Subcutaneous adipose tissue (tissue), 4 donors: ENCODE measurements around the gene C16orf95. TPM values are rescaled to one million over a fixed set of nuclear protein-coding genes. Genes with fewer than 3 reads are reported as not detected.

Experiments used
- total RNA-seq, 4 donors: library from RNA; depleted of rRNA; stranded (reverse); fragments of >200 nt; gene quantifications; one replicate each; pipeline ENCODE4 v1.1.0, GENCODE V29; 2016
- TF ChIP-seq, protein P1 (sequence below): fragments of 450-650 bp; IDR thresholded peaks from one replicate; pipeline ENCODE4 v1.5.1; 2016; ENCODE audit warnings: low read depth, mild to moderate bottlenecking, control low read depth, antibody characterized with exemption, moderate library complexity

The C16orf95 gene
- total RNA-seq, 4 donors from 2014 or later: 1.3 to 6.2 (median 1.8) TPM

DNA sequence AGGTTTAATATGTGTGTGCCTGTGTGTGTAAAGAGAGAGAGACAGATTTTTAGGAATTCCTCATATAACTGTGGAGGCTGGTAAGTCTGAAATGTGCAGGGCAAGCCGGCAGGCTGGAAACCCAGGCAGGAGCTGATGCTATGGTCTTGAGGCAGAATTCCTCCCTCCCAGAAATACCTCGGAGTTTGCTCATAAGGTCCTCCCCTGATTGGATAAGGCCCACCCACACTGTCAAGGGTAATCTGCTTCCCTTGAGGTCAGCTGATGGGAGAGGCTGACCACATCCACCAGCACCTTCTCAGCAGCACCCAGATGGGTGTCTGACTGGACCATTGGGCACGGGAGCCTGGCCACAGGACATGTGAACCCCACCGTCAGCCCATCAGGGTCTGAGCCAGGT, 42.4 kb downstream of the C16orf95 start:
- TF ChIP-seq, protein P1, sequence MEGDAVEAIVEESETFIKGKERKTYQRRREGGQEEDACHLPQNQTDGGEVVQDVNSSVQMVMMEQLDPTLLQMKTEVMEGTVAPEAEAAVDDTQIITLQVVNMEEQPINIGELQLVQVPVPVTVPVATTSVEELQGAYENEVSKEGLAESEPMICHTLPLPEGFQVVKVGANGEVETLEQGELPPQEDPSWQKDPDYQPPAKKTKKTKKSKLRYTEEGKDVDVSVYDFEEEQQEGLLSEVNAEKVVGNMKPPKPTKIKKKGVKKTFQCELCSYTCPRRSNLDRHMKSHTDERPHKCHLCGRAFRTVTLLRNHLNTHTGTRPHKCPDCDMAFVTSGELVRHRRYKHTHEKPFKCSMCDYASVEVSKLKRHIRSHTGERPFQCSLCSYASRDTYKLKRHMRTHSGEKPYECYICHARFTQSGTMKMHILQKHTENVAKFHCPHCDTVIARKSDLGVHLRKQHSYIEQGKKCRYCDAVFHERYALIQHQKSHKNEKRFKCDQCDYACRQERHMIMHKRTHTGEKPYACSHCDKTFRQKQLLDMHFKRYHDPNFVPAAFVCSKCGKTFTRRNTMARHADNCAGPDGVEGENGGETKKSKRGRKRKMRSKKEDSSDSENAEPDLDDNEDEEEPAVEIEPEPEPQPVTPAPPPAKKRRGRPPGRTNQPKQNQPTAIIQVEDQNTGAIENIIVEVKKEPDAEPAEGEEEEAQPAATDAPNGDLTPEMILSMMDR: no peak

DNA sequence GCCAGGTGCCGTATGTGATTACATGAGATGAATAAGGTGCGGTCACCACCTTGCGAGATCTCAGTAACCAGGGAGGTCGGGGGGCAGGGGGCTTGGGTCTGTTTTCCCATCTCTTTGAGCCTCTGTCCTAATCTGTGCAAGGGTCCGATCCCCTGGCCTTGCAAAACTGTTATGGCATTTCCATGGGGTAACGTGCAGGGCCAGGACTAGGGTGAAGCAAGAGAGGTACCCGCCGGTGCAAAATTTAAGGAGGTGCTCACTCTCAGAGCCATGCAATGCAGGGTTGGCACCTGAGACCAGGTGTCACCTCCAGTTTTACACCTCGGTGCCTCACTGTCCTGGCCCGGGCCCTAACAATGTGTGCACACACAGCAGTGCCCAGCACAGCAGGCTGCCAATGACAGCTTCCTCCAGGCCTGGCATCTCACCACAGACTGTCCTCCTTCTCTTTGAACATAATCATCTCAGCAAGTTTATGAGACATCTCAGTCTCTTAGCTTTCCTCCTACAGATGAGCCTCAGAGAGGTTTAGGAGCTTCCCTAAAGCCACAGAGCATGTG, 43.6 kb downstream of the C16orf95 start:
- TF ChIP-seq, protein P1: no peak

DNA sequence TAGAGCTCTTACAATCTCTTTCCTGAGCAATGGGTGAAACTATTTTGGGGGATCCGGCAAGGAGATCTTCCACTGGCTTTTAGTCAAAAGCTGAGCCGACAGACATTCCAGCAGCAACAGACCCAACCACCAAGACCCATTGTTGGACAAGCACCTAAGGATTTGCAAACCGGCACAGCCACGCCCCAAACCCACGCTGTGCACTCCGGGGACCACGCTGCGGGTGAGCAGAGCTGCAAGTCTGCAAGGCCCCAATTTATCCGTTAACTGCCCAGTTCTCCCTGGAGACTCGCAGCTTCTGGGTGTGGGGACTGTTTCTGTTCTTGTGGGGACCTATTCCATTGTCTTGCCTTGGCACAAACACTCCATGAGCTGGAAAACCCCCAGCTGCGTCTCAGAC, 45.9 kb downstream of the C16orf95 start:
- TF ChIP-seq, protein P1: no peak

DNA sequence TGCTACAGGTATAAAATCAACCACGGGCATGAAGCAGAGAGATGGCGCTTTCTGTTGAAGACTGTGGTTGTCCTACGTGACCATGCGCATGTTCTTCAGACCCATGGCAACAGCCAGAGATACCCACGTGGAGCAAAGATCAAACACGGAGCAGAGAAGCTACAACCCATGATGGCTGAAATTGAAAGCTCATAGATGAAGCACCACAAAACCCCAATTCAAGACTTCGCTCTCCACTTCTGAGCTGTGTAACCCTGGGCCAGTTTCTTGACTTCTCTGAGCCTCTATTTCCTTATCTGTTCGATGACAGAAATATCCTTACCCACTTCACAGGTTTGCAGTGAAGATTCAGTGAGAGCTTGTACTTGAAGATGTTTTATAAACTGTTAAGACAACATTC, 49.6 kb downstream of the C16orf95 start:
- TF ChIP-seq, protein P1: no peak

DNA sequence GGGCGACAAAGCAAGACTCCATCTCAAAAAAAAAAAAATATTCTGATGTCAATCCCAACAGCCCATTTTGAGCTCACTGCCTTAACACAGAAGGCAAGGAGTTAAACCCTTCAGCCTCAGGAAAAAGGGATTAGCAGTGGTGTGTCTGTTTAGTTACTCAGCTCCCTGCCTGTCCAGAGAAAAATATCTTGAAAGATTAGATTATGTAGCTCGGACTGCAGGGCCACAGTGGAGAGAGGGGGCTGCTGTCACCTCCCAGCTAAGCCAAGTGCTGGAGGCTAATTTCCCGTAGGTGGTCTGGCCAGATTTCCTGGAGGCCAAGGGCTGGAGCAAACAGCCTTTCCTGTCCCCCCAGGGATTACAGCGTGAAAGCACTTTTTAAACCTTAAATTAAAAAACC, 50.3 kb downstream of the C16orf95 start:
- TF ChIP-seq, protein P1: no peak

DNA sequence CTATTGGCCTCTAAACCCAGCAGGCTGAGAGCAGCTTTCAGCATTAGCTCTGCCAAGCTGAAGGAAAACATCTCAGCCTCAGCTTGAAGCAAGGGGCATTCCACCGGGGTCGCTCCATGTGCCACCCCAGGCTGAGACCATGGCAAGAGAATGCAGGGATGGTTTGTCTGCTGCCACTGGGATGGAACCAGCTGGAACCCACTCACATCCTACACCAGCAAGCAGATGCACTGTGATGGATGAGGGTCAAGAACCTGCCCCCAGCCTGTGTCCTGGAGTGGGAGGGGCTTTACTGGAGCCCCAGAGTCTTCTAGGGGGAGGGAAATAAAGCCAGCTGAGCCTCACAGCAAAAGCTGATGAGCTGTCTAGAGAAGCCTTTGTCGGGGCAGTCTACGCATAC, 51.9 kb downstream of the C16orf95 start:
- TF ChIP-seq, protein P1: no peak

DNA sequence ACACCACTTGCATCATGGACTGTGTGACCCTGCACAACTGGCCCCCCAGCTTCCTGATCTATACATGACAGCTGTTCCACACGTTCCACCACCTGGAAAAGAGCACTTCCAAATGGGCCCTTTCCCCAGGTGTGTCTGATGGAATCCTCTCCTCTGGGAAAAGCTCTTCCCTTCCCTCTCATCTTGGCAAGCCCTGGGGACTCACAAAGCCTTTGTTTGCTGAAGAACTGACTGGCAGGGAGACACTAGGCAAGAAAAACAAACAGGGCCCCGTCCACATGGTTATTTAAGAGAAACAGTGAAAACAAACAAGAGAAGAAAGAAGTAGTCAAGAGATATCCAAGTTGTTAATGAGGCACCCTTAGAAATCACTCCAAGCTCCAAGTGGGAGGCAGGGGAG, 52.6 kb downstream of the C16orf95 start:
- TF ChIP-seq, protein P1: no peak
